ENCODE measurements around the gene OTC.

GRCh38 chrX:38320819-38321218, 31.6 kb upstream of the OTC start:
- no peak for TF ChIP-seq CTCF (IDR thresholded peaks at IDR 0.05)
- no peak for TF ChIP-seq POLR2AphosphoS5 (IDR thresholded peaks at IDR 0.05)
